Stimulated activated naive B cell treated with anti-CD40 and anti-IgM and Interleukin-4, amounts not matched to agents 10 μg/mL and 1 μg/mL and 100 μg/mL, for 72 hours (primary cell): ENCODE measurements around the gene SCLT1.
"Not testable (repeated sequence)": the region's sequence is repeated elsewhere in the genome, so short reads cannot be mapped to it uniquely, and the experiment has no call there.

Experiments used
- ATAC-seq, 2 donors: fragments of 150-1000 bp; cut with Tn5 transposase; replicated peaks; 2 replicates each; pipeline ENCODE4 v1.10.0; 2021; ENCODE audit warnings: moderate library complexity in 1 of 2
- DNase-seq: peaks from one replicate; pipeline ENCODE4 v3.0.0; 2021
- H3K27ac Mint-ChIP-seq: one replicate; pipeline ENCODE4 v1.8.0; 2022; ENCODE audit warnings: mild to moderate bottlenecking, mixed read lengths
- H3K27me3 Mint-ChIP-seq, 2 donors: one replicate each; pipeline ENCODE4 v1.8.0; 2022; ENCODE audit warnings: mixed read lengths in 2 of 2
- H3K36me3 Mint-ChIP-seq, 2 donors: one replicate each; pipeline ENCODE4 v1.8.0; 2022; ENCODE audit warnings: mixed read lengths in 2 of 2, mild to moderate bottlenecking in 1 of 2
- H3K4me1 Mint-ChIP-seq, 2 donors: one replicate each; pipeline ENCODE4 v1.8.0; 2022; ENCODE audit warnings: mixed read lengths in 2 of 2, mild to moderate bottlenecking in 1 of 2
- H3K4me3 Mint-ChIP-seq, 2 donors: one replicate each; pipeline ENCODE4 v1.8.0; 2022; ENCODE audit warnings: mild to moderate bottlenecking in 2 of 2, mixed read lengths in 2 of 2, moderate library complexity in 1 of 2
- H3K9me3 Mint-ChIP-seq, 2 donors: one replicate each; pipeline ENCODE4 v1.8.0; 2022; ENCODE audit warnings: mixed read lengths in 2 of 2, mild to moderate bottlenecking in 1 of 2

The SCLT1 gene

DNA sequence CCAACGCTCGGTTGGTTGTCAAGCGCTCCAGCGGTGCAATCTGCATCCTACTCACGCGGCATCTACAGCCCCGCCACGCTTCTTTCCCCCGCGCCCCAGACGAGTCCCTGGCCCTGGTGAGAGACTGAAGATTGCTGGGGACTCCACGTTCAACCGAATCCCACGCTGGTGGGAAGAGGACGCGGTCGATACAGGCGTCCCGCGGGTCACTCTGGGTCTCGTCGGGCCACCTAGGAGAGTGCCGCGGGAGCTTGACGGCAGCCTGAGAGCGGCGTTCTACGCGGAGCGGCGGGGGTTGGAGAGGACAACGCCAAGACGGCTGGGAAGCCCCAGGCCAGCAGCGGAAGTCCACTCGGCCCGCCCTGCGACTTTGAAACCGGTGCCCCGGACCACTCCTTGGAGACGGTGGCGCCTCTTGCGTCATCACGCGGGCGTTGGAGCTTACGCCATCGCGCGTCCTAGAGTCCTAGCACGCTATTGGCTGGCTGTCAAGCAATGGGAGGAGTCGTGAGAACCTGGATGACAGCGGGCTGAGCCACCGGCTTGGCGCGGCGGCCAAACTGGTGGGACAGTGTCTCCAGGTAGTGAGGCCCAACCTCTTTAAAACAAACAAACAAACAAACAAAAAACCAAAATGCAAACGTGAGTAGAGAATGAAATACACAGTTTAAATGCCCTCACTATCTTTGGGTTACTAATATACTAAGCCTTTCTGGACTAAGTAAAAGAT lies at the start of gene SCLT1:
TSS of gene SCLT1 (minus strand) at position 349 of the 730 bp plus-strand sequence. CDS start 436 bp downstream, outside the sequence.
- ATAC-seq (peak; percentile 95 to 96), DNase-seq (peak; percentile 97)
- Mint-ChIP-seq H3K36me3 (no peaks in the 10 kb centered on the region), H3K27me3 (no peaks in the 10 kb centered on the region), H3K27ac (no peak within 1 kb of the TSS), H3K9me3 (no peaks in the 10 kb centered on the region), H3K4me3 (no peak within 1 kb of the TSS), H3K4me1 (peaks cover 10 to 22% of the 10 kb centered on the region in 2 donors)

DNA sequence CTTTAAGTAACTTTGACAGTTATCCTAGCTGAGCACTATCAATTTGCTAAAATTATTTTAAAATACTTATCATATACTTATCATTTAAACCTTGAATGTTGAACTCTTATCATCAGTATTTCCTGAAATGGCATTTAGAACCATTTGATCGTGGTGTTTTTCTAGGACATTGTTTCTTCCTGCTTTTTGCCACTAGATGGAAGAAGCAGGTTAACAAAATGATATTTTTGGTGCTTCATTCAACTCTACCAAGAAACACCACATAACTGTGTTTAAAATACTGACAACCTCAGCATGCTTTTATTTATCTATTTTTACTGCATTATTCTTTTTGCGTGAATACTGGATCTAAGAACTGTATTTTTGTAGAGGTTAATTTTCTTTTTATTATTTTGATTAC lies 47.2 kb upstream of the SCLT1 start:
- DNase-seq (no peak), ATAC-seq (no peak)
- no peak overlapping the region for H3K4me3 Mint-ChIP-seq
- no peak overlapping the region for H3K27ac Mint-ChIP-seq
- no peaks in the 10 kb centered on the region for H3K9me3 Mint-ChIP-seq
- H3K36me3 Mint-ChIP-seq = no peaks in the 10 kb centered on the region
- H3K27me3 Mint-ChIP-seq = peaks cover 0 to 9% of the 10 kb centered on the region in 2 donors
- H3K4me1 Mint-ChIP-seq = no peaks in the 10 kb centered on the region

DNA sequence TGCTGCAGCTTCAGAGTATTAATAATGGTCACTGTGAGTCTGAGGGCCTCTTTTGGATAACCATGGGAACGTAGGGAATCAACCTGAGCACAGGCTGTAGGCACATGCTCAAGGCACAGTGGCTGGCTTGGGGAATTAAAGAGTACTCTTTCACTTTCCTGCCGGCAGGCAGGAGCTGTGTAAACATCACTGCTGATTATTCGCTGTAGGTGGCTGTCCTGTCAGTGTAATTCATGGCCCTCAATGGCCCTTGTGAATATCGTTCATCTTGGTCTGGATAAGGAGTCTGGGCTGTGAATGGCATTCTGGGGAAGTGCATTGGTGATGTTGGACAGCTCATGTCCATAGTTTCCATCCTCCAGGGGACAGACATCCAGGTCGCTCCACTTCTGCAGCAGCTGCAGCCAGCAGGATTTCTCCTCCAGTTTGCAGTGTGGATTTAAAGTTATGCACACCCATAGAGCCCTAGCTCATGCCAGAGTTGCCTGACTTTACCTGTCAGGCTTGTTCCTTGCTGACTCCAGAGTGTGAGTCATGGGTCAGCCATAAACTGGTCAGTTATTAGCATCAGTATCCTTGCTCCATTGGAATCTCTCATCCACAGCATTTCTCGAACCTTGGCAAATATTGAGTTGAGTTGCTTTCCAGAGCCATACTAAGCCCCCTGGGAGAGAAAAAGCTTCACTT lies 45.6 kb upstream of the SCLT1 start:
- ATAC-seq = no peak
- Mint-ChIP-seq H3K27me3 (no peaks in the 10 kb centered on the region), H3K4me3 (no peak overlapping the region), H3K36me3 (no peaks in the 10 kb centered on the region), H3K9me3 (no peaks in the 10 kb centered on the region), H3K4me1 (no peaks in the 10 kb centered on the region), H3K27ac (no peak overlapping the region)
- no peak for DNase-seq

DNA sequence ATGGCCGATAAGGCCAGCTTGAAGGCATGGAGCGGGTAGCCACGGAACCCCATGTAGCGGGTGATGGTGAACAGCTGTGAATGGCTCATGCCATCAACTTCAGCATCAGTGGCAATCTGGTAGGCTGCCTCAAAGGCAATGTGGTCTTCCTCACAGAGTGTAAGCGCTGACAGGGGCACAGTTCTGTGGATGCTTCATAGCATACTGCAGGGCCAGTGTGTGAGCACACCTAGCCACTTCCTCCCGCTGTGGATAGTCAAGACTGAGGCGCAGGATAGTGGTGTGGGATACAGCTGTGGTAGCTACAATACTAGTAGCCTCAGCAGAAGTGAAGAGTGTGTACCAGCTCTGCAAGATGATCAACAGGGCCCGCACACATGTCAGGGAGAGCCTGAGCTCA lies 43.1 kb upstream of the SCLT1 start:
- no peaks in the 10 kb centered on the region for H3K4me1 Mint-ChIP-seq
- H3K27me3 Mint-ChIP-seq = no peaks in the 10 kb centered on the region
- ATAC-seq (peak in 1 of 2 donors; percentile 31), DNase-seq (no peak)
- no peak overlapping the region for H3K27ac Mint-ChIP-seq
- H3K4me3 Mint-ChIP-seq = no peak overlapping the region
- peaks cover 0 to 2% of the 10 kb centered on the region in 2 donors for H3K9me3 Mint-ChIP-seq
- peaks cover 0 to 3% of the 10 kb centered on the region in 2 donors for H3K36me3 Mint-ChIP-seq

DNA sequence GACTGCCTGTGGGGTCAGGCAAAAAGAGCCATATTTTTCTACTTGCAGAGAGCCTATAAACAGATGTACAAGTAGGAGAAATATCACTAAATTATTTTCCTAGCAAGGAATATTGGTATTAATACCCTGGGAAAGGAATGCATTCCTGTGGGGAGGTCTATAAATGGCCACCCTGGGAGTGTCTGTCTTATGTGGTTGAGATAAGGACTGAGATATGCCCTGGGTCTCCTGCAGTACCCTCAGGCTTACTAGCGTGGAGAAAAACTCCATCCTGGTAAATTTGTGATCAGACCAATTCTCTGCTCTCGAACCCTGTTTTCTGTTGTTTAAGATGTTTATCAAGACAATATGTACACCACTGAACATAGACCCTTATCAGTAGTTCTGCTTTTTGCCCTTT lies 38.0 kb upstream of the SCLT1 start:
- no peak for ATAC-seq
- no peaks in the 10 kb centered on the region for H3K27me3 Mint-ChIP-seq
- H3K36me3 Mint-ChIP-seq = peaks cover 0 to 3% of the 10 kb centered on the region in 2 donors
- H3K27ac Mint-ChIP-seq = no peak overlapping the region
- H3K9me3 Mint-ChIP-seq = peaks cover 0 to 2% of the 10 kb centered on the region in 2 donors
- DNase-seq = no peak
- no peaks in the 10 kb centered on the region for H3K4me1 Mint-ChIP-seq
- no peak overlapping the region for H3K4me3 Mint-ChIP-seq

DNA sequence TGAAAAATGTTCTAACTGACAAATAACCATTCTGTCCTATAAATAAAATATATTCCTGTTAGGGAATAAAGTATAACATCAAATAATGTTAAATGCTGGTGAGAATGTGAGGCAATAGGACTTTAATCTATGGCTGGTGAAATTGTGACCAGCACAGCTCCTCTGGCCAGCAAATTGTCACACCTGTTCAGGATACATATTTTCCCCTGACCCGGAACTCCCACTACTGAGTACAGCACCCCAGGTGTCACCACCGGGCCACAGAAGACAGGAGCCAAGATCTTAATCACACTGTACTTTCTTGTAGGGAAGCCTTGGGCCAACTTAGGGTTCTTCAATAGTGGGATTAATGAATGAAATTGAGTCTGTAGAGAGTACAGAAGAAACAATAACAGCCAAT lies 35.8 kb upstream of the SCLT1 start:
- Mint-ChIP-seq H3K4me3 (no peak overlapping the region), H3K27me3 (no peaks in the 10 kb centered on the region), H3K27ac (no peak overlapping the region), H3K36me3 (peaks cover 3 to 10% of the 10 kb centered on the region in 2 donors), H3K4me1 (no peaks in the 10 kb centered on the region), H3K9me3 (peaks cover 0 to 4% of the 10 kb centered on the region in 2 donors)
- no peak for ATAC-seq
- DNase-seq = no peak

DNA sequence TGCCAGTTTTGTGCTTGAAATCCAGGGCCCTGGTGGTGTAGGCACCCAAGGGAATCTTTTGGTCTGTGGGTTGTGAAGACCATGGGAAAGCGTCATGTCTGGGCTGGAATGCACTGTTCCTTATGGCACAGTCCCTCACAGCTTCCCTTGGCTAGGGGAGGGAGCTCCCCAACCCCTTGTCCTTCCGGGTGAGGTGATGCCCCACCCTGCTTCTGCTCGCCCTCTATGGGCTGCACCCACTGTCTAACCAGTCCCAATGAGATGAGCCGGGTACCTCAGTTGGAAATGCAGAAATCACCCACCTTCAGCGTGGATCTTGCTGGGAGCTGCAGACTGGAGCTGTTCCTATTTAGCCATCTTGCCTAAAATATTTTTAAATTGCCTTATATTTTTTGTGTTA lies 33.3 kb upstream of the SCLT1 start:
- not testable (repeated sequence) for H3K4me1 Mint-ChIP-seq, ATAC-seq, DNase-seq, H3K4me3 Mint-ChIP-seq, H3K36me3 Mint-ChIP-seq, H3K27me3 Mint-ChIP-seq, H3K27ac Mint-ChIP-seq, H3K9me3 Mint-ChIP-seq

DNA sequence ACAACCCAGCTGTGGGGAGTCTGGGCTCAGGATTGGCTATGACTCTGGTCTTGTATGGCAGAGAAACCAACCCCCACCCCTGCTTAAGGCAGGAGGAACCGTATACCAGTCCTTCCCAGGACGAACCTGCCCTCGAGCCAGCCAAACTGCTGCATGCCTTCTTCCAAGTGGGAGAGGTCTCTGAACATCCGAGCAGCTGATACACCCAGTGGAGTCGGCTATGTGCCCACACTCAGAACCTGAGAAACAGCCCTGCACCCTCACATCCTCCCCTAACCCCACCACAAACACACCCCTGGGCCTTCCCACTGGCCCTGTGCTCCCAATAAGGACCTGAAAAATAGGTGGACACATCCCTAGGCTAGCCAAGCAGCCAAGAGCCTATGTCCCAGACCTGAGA lies 24.4 kb upstream of the SCLT1 start:
- Mint-ChIP-seq H3K4me1 (no peaks in the 10 kb centered on the region), H3K4me3 (no peak overlapping the region), H3K36me3 (peaks cover 0 to 9% of the 10 kb centered on the region in 2 donors), H3K27ac (no peak overlapping the region), H3K27me3 (no peaks in the 10 kb centered on the region), H3K9me3 (no peaks in the 10 kb centered on the region)
- DNase-seq (no peak), ATAC-seq (no peak)

DNA sequence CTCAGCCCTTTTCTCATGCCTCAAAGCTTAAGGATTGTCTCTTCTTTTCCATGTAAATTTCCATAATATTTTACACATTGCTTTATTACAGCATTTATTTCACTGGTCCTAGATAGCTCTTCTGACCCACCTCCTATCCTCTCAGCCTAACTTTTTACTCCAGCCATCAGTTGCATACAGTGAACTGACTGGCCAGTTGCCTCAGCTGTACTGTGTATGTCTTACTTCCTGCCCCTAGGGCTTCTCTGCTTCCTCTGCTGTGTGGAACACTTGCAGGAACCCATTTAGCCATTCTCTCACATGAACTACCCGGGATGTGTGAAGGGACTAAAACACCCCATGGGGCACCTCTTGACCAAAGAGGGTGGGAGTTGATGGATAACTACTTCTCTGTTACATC lies 20.6 kb upstream of the SCLT1 start:
- no peaks in the 10 kb centered on the region for H3K9me3 Mint-ChIP-seq
- peaks cover 0 to 24% of the 10 kb centered on the region in 2 donors for H3K36me3 Mint-ChIP-seq
- H3K27ac Mint-ChIP-seq = no peak overlapping the region
- no peak overlapping the region for H3K4me3 Mint-ChIP-seq
- H3K4me1 Mint-ChIP-seq = no peaks in the 10 kb centered on the region
- DNase-seq = no peak
- no peaks in the 10 kb centered on the region for H3K27me3 Mint-ChIP-seq
- no peak for ATAC-seq

DNA sequence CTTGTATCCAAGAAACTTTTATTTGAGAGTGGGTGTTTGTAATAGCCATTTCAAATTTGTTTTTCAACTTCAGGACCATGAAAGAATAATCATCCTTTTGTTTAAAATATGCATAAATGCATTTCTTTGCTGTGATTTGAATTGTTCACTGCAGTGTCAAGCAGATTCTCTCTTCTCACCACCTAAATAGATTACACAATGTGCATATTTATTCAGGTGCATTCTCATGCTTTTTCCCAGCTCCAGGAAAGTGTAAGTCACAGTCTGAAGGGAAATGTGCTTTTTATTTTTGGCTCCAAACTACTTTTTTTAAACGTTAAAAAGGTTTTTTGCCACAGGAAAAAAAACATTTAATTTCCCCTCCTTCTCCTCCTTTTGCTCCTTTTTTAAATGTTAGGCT lies 20.1 kb upstream of the SCLT1 start:
- Mint-ChIP-seq H3K9me3 (no peaks in the 10 kb centered on the region), H3K4me3 (no peak overlapping the region), H3K27ac (no peak overlapping the region), H3K4me1 (no peaks in the 10 kb centered on the region), H3K27me3 (no peaks in the 10 kb centered on the region), H3K36me3 (peaks cover 0 to 25% of the 10 kb centered on the region in 2 donors)
- no peak for ATAC-seq
- DNase-seq = no peak

DNA sequence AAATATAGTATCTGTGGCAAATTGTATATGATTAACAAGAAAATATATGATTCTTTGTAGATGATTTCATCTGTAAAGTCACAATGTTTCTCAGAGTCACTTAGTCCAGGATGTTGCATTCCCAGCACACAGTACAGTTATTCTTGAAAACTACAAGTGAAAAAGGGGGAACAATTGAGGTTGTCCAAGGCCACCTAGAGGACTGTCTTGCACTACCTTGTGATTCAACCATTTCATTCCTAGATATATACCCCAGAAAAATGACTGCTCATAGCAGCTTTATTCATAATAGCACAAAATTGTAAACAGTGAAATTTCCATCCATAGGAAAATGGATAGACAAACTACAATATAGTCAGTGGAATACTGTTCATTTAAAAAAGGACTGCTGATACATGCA lies 18.6 kb upstream of the SCLT1 start:
- Mint-ChIP-seq H3K27me3 (no peaks in the 10 kb centered on the region), H3K36me3 (peaks cover 0 to 20% of the 10 kb centered on the region in 2 donors), H3K9me3 (no peaks in the 10 kb centered on the region), H3K4me3 (no peak overlapping the region), H3K4me1 (no peaks in the 10 kb centered on the region), H3K27ac (no peak overlapping the region)
- ATAC-seq (no peak), DNase-seq (no peak)

DNA sequence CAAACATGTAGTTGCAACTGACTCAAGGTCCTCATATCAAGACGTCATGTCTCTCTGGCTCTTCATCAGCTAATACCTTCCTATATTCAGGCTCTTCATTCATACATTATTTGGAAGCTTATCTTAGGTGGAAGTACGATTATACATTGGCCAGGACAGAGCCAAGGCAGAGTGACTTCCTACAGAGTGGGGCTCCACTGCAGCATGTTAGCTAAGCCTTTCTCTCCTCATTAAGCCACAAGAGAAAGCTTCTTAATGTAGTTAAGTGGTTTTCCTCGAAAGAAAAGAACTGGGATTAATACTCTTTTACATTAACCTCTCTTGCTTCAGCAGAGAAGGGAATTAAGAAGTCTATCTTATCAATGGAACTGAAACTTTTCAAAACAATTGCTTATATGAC lies 17.6 kb upstream of the SCLT1 start:
- Mint-ChIP-seq H3K36me3 (peaks cover 0 to 19% of the 10 kb centered on the region in 2 donors), H3K27ac (no peak overlapping the region), H3K27me3 (no peaks in the 10 kb centered on the region), H3K4me3 (no peak overlapping the region), H3K9me3 (no peaks in the 10 kb centered on the region), H3K4me1 (no peaks in the 10 kb centered on the region)
- ATAC-seq (no peak), DNase-seq (no peak)

DNA sequence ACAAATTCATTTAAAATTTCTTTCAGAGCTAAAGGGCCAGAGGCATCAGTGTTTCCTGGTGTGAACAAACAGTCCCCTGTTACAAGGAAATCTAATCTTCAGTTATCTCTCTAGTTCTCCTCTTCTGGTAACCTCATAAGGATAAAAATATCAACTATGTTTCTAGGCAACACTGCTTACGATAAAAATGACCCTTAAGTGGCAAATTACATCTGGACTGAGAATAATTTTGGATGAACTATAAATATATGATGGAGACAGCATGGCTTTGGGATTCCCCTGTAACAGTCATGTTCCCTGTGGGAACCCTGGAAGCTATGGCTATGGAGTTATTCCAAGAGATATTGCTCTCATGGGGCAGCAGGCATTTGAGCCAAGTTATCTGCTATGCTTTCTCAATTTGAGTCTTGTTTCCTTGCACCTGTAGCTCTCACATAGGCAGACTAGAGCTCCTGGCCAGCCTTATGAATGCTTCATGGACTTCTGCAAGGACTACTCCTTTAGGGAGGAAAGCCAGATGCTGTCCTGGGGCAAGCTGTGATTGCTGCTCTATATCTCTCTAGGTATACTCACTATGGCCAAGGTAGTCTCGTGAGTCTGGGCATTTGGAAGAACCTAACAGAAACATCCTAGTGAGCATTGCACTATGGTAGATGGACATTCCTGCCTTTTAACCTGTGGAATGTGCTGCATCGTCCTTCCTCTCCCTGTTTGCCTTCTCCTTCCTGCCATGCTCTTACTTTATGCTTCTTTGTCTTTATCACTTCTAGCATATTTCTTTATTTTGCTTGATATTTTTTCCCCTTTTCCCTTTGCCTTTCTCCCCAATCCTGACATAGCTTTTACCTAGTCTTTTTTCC lies 16.9 kb upstream of the SCLT1 start:
- H3K36me3 Mint-ChIP-seq = peaks cover 0 to 19% of the 10 kb centered on the region in 2 donors
- no peak for ATAC-seq
- no peaks in the 10 kb centered on the region for H3K4me1 Mint-ChIP-seq
- H3K9me3 Mint-ChIP-seq = no peaks in the 10 kb centered on the region
- H3K27me3 Mint-ChIP-seq = no peaks in the 10 kb centered on the region
- no peak for DNase-seq
- H3K27ac Mint-ChIP-seq = no peak overlapping the region
- no peak overlapping the region for H3K4me3 Mint-ChIP-seq

DNA sequence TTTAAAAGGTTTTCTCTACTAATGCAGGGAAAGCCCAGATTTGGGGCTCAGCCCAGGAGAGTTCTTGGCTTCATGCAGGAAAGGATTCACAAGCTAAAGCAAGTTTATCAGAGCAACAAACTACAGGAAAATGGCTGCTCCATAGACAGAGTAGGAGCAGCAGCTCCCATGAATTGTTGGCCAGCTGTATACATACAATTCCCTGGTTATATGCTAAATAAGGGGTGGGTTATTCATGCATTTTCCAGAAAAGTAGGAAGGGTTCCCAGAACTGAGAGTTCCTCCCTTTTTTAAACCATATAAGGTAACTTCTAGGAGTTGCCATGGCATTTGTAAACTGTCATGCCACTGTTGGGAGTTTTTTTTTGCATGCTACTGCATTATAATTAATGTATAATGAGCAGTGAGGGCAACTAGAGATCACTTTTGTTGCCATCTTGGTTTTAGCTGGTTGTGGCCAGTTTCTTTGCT lies 5.2 kb upstream of the SCLT1 start:
- Mint-ChIP-seq H3K27ac (no peak overlapping the region), H3K27me3 (no peaks in the 10 kb centered on the region), H3K4me1 (peaks cover 4 to 5% of the 10 kb centered on the region in 2 donors), H3K4me3 (no peak overlapping the region), H3K36me3 (peaks cover 4 to 6% of the 10 kb centered on the region in 2 donors), H3K9me3 (no peaks in the 10 kb centered on the region)
- DNase-seq (no peak), ATAC-seq (no peak)
